K562 (cell line): Measurements from ENCODE around the gene ZC3H12C. TPM values are rescaled to one million over a fixed set of nuclear protein-coding genes. Genes with fewer than 3 reads are reported as not detected.
A peak's percentile ranks its signal among the peaks of the same experiment; 100 is the strongest.

ENCODE experiments used
- C11orf30 ChIP-seq: fragments of 450-650 bp; IDR thresholded peaks from 2 replicates; pipeline ENCODE4 v1.6.1; 2016; ENCODE audit warnings: low read depth, mild to moderate bottlenecking
- FOSL1 ChIP-seq: fragments of 200-800 bp; sonication (Bioruptor generic); conservative IDR thresholded peaks from 2 replicates; pipeline ENCODE4 v1.6.1; 2016; ENCODE audit warnings: missing genetic modification characterization, missing compliant biosample characterization
- MAFF ChIP-seq: IDR thresholded peaks from 2 replicates; pipeline ENCODE4 v1.6.1; 2012; ENCODE audit warnings: low read length, improper control_type of control experiment
- MAFG ChIP-seq: fragments of 450-650 bp; conservative IDR thresholded peaks from 2 replicates; pipeline ENCODE4 v1.6.1; 2016; ENCODE audit warnings: missing genetic modification characterization, missing compliant biosample characterization
- NFE2 ChIP-seq: IDR thresholded peaks from 2 replicates; pipeline ENCODE4 v1.6.1; 2014; ENCODE audit warnings: antibody characterized with exemption, low read depth
- NR2C1 ChIP-seq, 2 experiments: fragments of 450-650 bp; IDR thresholded peaks; 2 replicates each; pipeline ENCODE4 v1.6.1; 2017; ENCODE audit warnings: mild to moderate bottlenecking in 2 of 2, antibody characterized with exemption in 1 of 2, inconsistent platforms in 1 of 2, missing compliant biosample characterization in 1 of 2, missing genetic modification characterization in 1 of 2
- TEAD1 ChIP-seq, 2 experiments: fragments of 450-650 bp in 1 of 2; sonication (generic) in 1 of 2; formaldehyde crosslinking; IDR thresholded peaks; 2 replicates each; pipeline versions ENCODE4 v1.4.0 to v1.8.0; 2020 to 2022; ENCODE audit warnings: mild to moderate bottlenecking in 2 of 2, missing genetic modification reagents in 1 of 2
- YY1 ChIP-seq, 3 experiments: IDR thresholded peaks; 2 replicates each; pipeline ENCODE4 v1.6.1; 2011; ENCODE audit warnings: low read length in 2 of 3, mild to moderate bottlenecking in 2 of 3, moderate library complexity in 2 of 3, borderline replicate concordance in 1 of 3, control low read depth in 1 of 3, low read depth in 1 of 3; ENCODE audit not compliant: insufficient read depth in 3 of 3, insufficient replicate concordance in 2 of 3, control insufficient read depth in 1 of 3, insufficient read length in 1 of 3; ENCODE audit errors: extremely low read depth in 1 of 3
- ZNF316 ChIP-seq: fragments of 450-650 bp; IDR thresholded peaks from 2 replicates; pipeline ENCODE4 v1.6.1; 2016
- ZNF764 ChIP-seq: fragments of 250-450 bp; sonication (Bioruptor Pico); IDR thresholded peaks from 2 replicates; pipeline ENCODE4 v1.4.0; 2020; ENCODE audit warnings: low read depth, mild to moderate bottlenecking, moderate library complexity
- polyA plus RNA-seq, 8 experiments: library from polyadenylated mRNA; depleted of rRNA in 4 of 8; stranded (reverse) in 5 of 8; unstranded in 3 of 8; fragments of >200 nt; fragmentation: Nextera tagmentation in 2 of 8; fragmentation: Illumina TruSeq in 1 of 8; extraction: Ambion mirVana in 2 of 8; extraction: Trizol in 1 of 8; gene quantifications; 2 replicates each; pipeline versions ENCODE4 v1.2.1 to v1.2.3, GENCODE V29; 2011 to 2014; ENCODE audit warnings: inconsistent platforms in 1 of 8, missing spikeins in 1 of 8
- total RNA-seq, 7 experiments: library from RNA; depleted of rRNA in 6 of 7; stranded (reverse); fragments of >200 nt in 6 of 7; fragmentation: Illumina TruSeq in 2 of 7; extraction: Trizol in 2 of 7; gene quantifications; 2 replicates each; pipeline versions ENCODE4 v1.2.1 to v1.2.3, GENCODE V29; 2011 to 2021; ENCODE audit warnings: low replicate concordance in 1 of 7
- TF ChIP-seq, protein P1 (sequence below): sonication (generic); formaldehyde crosslinking; IDR thresholded peaks from 2 replicates; pipeline ENCODE4 v1.8.1; 2023; ENCODE audit warnings: mild to moderate bottlenecking, missing genetic modification reagents
- TF ChIP-seq, protein P2 (sequence below): IDR thresholded peaks from 3 replicates; pipeline ENCODE4 v1.6.1; 2011; ENCODE audit warnings: borderline replicate concordance, mild to moderate bottlenecking; ENCODE audit not compliant: insufficient read length, insufficient read depth

Gene ZC3H12C
- total and polyA plus RNA-seq, 9 of the 15 experiments (the other 6 are each of a cell fraction or from before 2014, with no cell fraction given) = 0.56 to 5.9 (median 3.3) TPM

GRCh38 chr11:110125632-110126031 lies 32.4 kb downstream of the ZC3H12C start (continued):
- TF ChIP-seq MAFG (tag) = peak; percentile 91
- TF ChIP-seq ZNF316 = peak; percentile 95
- TF ChIP-seq, protein P1, sequence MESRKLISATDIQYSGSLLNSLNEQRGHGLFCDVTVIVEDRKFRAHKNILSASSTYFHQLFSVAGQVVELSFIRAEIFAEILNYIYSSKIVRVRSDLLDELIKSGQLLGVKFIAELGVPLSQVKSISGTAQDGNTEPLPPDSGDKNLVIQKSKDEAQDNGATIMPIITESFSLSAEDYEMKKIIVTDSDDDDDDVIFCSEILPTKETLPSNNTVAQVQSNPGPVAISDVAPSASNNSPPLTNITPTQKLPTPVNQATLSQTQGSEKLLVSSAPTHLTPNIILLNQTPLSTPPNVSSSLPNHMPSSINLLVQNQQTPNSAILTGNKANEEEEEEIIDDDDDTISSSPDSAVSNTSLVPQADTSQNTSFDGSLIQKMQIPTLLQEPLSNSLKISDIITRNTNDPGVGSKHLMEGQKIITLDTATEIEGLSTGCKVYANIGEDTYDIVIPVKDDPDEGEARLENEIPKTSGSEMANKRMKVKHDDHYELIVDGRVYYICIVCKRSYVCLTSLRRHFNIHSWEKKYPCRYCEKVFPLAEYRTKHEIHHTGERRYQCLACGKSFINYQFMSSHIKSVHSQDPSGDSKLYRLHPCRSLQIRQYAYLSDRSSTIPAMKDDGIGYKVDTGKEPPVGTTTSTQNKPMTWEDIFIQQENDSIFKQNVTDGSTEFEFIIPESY = 0 out of 2 replicates have a peak, but pooled peaks have one; percentile 15
- 0 out of 2 replicates have a peak, but pooled peaks have one; percentile 31 for TF ChIP-seq FOSL1 (tag)
- TF ChIP-seq ZNF764 (CRISPR knock-in tag) = no peak
- TF ChIP-seq C11orf30 = peak; percentile 92
- TF ChIP-seq NFE2 = peak; percentile 80
- TF ChIP-seq MAFF = peak; percentile 74; the same call in 1 of the 2 replicates
- TF ChIP-seq TEAD1 (CRISPR knock-in tag; IDR thresholded peaks at IDR 0.05) = 0 out of 4 replicates have a peak, but pooled peaks of 1 of the 2 experiments have one; percentile 12
- TF ChIP-seq, protein P2, sequence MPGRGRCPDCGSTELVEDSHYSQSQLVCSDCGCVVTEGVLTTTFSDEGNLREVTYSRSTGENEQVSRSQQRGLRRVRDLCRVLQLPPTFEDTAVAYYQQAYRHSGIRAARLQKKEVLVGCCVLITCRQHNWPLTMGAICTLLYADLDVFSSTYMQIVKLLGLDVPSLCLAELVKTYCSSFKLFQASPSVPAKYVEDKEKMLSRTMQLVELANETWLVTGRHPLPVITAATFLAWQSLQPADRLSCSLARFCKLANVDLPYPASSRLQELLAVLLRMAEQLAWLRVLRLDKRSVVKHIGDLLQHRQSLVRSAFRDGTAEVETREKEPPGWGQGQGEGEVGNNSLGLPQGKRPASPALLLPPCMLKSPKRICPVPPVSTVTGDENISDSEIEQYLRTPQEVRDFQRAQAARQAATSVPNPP = no peak
- no peak for TF ChIP-seq NR2C1 (IDR thresholded peaks at IDR 0.05)
- peak; percentile 41; the same call in 1 of the 2 replicates for TF ChIP-seq NR2C1 (tag; IDR thresholded peaks at IDR 0.05)
- TF ChIP-seq YY1 (IDR thresholded peaks at IDR 0.05; ENCODE audit: borderline replicate concordance in 1 of 3, control insufficient read depth in 1 of 3, extremely low read depth in 1 of 3, insufficient read depth in 3 of 3, insufficient read length in 1 of 3, insufficient replicate concordance in 2 of 3, low read depth in 1 of 3, low read length in 2 of 3) = peak in 1 of 3 experiments; percentile 14
